ENCODE results near the gene CUZD1. TPM values are rescaled to one million over a fixed set of nuclear protein-coding genes. Genes with fewer than 3 reads are reported as not detected.

CUZD1 gene
- total and polyA plus RNA-seq, 9 of the 15 experiments (the other 6 are each of a cell fraction or from before 2014, with no cell fraction given) = 0.51 to 1.7 (median 1.1) TPM

DNA sequence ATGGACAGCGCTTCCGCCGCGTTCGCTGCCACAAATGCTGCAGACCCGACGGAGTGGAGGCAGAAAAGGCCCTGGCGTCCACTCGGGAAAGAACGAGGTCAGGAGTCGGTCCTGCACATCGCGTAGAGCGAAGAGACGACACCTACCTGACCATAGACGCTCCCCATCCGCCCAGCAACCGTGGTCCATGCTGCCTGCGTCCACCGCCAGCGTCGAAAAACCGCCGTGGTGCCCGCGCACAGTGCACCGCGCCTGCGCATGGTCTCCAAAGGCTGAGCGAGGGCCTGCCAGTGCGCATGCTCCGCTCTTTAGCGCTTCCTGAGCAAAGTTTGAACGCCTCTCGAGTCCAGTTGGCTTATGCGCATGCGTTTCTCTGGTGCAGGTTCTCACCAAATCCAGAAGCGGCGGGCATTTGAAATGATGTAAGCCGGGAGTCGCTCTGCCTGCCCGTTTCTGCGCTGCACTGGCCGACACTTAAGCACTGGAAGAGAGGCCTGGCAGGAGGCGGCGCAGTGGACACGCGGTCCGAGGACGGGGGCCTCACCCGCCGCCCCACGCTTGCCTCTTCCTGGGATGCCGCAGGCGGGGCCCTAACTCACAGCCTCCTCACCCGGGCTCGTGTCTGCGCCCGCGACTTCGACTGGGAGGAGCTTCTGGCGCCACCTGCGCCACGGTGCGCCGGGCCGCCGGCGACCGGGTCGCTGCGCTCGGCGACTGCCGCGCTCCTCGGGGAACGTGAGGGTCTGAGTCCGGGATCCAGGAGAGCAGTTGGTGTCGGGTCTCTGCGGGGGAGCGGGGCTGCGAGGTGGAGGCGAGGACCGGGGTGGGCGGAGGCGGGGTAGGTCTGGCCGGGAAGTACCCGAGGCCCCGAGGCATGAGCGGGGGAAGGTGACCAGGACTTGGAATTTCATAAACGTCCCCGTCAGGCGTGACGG lies 33.9 kb upstream of the CUZD1 start, which contains the start of gene FAM24B (continued):
- TF ChIP-seq, protein P1, sequence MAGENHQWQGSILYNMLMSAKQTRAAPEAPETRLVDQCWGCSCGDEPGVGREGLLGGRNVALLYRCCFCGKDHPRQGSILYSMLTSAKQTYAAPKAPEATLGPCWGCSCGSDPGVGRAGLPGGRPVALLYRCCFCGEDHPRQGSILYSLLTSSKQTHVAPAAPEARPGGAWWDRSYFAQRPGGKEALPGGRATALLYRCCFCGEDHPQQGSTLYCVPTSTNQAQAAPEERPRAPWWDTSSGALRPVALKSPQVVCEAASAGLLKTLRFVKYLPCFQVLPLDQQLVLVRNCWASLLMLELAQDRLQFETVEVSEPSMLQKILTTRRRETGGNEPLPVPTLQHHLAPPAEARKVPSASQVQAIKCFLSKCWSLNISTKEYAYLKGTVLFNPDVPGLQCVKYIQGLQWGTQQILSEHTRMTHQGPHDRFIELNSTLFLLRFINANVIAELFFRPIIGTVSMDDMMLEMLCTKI (IDR thresholded peaks at IDR 0.05; ENCODE audit: partially characterized antibody) = no peak
- no peak for TF ChIP-seq XRCC3 (IDR thresholded peaks at IDR 0.05)
- no peak for TF ChIP-seq SMARCA4 (IDR thresholded peaks at IDR 0.05)
- TF ChIP-seq ZNF717 (CRISPR knock-in tag; IDR thresholded peaks at IDR 0.05) = no peak
- TF ChIP-seq, protein P2, sequence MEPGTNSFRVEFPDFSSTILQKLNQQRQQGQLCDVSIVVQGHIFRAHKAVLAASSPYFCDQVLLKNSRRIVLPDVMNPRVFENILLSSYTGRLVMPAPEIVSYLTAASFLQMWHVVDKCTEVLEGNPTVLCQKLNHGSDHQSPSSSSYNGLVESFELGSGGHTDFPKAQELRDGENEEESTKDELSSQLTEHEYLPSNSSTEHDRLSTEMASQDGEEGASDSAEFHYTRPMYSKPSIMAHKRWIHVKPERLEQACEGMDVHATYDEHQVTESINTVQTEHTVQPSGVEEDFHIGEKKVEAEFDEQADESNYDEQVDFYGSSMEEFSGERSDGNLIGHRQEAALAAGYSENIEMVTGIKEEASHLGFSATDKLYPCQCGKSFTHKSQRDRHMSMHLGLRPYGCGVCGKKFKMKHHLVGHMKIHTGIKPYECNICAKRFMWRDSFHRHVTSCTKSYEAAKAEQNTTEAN (CRISPR knock-in tag; IDR thresholded peaks at IDR 0.05) = no peak
- TF ChIP-seq, protein P3, sequence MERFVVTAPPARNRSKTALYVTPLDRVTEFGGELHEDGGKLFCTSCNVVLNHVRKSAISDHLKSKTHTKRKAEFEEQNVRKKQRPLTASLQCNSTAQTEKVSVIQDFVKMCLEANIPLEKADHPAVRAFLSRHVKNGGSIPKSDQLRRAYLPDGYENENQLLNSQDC (CRISPR knock-in tag; IDR thresholded peaks at IDR 0.05) = no peak
- TF ChIP-seq SRSF7 (optimal IDR thresholded peaks at IDR 0.05; ENCODE audit: low read depth, low read length) = no peak
- TF ChIP-seq RFX1 (IDR thresholded peaks at IDR 0.05) = no peak
- TF ChIP-seq, protein P4, sequence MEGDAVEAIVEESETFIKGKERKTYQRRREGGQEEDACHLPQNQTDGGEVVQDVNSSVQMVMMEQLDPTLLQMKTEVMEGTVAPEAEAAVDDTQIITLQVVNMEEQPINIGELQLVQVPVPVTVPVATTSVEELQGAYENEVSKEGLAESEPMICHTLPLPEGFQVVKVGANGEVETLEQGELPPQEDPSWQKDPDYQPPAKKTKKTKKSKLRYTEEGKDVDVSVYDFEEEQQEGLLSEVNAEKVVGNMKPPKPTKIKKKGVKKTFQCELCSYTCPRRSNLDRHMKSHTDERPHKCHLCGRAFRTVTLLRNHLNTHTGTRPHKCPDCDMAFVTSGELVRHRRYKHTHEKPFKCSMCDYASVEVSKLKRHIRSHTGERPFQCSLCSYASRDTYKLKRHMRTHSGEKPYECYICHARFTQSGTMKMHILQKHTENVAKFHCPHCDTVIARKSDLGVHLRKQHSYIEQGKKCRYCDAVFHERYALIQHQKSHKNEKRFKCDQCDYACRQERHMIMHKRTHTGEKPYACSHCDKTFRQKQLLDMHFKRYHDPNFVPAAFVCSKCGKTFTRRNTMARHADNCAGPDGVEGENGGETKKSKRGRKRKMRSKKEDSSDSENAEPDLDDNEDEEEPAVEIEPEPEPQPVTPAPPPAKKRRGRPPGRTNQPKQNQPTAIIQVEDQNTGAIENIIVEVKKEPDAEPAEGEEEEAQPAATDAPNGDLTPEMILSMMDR (IDR thresholded peaks at IDR 0.05 in 2 of 3, conservative IDR thresholded peaks at IDR 0.05 in 1 of 3; ENCODE audit: insufficient read depth in 2 of 3, low read depth in 1 of 3, low read length in 3 of 3) = no peak; a peak in 1 of 6 replicates
- no peak for TF ChIP-seq ZNF75A (CRISPR knock-in tag; IDR thresholded peaks at IDR 0.05)
- TF ChIP-seq ZNF76 (CRISPR knock-in tag; IDR thresholded peaks at IDR 0.05; ENCODE audit: borderline replicate concordance) = no peak
- TF ChIP-seq, protein P5, sequence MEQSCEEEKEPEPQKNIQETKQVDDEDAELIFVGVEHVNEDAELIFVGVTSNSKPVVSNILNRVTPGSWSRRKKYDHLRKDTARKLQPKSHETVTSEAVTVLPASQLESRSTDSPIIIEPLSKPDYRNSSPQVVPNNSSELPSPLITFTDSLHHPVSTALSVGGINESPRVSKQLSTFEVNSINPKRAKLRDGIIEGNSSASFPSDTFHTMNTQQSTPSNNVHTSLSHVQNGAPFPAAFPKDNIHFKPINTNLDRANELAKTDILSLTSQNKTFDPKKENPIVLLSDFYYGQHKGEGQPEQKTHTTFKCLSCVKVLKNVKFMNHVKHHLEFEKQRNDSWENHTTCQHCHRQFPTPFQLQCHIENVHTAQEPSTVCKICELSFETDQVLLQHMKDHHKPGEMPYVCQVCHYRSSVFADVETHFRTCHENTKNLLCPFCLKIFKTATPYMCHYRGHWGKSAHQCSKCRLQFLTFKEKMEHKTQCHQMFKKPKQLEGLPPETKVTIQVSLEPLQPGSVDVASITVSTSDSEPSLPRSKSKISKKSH (CRISPR knock-in tag; IDR thresholded peaks at IDR 0.05) = no peak
